Measurements from ENCODE around the gene PLEKHA1. TPM values are rescaled to one million over a fixed set of nuclear protein-coding genes. Genes with fewer than 3 reads are reported as not detected.

The PLEKHA1 gene
- total RNA-seq, 1 donor from 2014 or later = 52.1 TPM

- DNase-seq = no peak
These were observed 107.0 kb downstream of the PLEKHA1 start for GRCh38 chr10:122481296-122482056.

Other genes with a start within 250 kb of the PLEKHA1 start
- gene BTBD16, start 103.4 kb upstream of the PLEKHA1 start, total RNA-seq = not detected in 2 replicates
- not detected in 2 replicates for gene ARMS2, start 79.9 kb downstream of the PLEKHA1 start, total RNA-seq
- 54.7 and 117 TPM in 2 replicates for gene HTRA1, start 86.8 kb downstream of the PLEKHA1 start, total RNA-seq
- gene DMBT1, start 186.0 kb downstream of the PLEKHA1 start, total RNA-seq = not detected in 2 replicates